ENCODE data around the gene CHRNA5. TPM values are rescaled to one million over a fixed set of nuclear protein-coding genes. Genes with fewer than 3 reads are reported as not detected.

Gene CHRNA5
- total and polyA plus RNA-seq, 9 of the 15 experiments (the other 6 are each of a cell fraction or from before 2014, with no cell fraction given) = 2.8 to 16.1 (median 11.4) TPM

GRCh38 chr15:78567531-78567930 is 2.2 kb downstream of the CHRNA5 start (continued):
- TF ChIP-seq ZNF407 (IDR thresholded peaks at IDR 0.05; ENCODE audit: low read depth) = no peak

- H3K9me1 ChIP-seq (ENCODE audit: control insufficient read depth, insufficient read depth, low read length) = no peaks in the 10 kb centered on the region
- DNase-seq (ENCODE audit: extremely low read depth in 1 of 4, low spot score in 3 of 4) = no peak
- TF ChIP-seq CTCF (IDR thresholded peaks at IDR 0.05 in 2 of 3, conservative IDR thresholded peaks at IDR 0.05 in 1 of 3; ENCODE audit: insufficient read depth in 2 of 3, low read depth in 1 of 3, low read length in 3 of 3) = peak in 1 of 3 experiments; percentile 17; a peak in 2 of 6 replicates
- TF ChIP-seq PHF20 (IDR thresholded peaks at IDR 0.05; ENCODE audit: partially characterized antibody) = no peak
- peak in 1 of 2 experiments; percentile 12; a peak in 1 of 4 replicates for TF ChIP-seq RAD21 (CRISPR knock-in tag; conservative IDR thresholded peaks at IDR 0.05 in 1 of 2, IDR thresholded peaks at IDR 0.05 in 1 of 2)
- TF ChIP-seq USF1 (CRISPR knock-in tag; IDR thresholded peaks at IDR 0.05) = no peak
- H3K4me3 ChIP-seq = no peak overlapping the region
- no peaks in the 10 kb centered on the region for H3K36me3 ChIP-seq (ENCODE audit: control insufficient read depth, insufficient read depth, low read length)
- H2AFZ ChIP-seq (ENCODE audit: low read depth, low read length) = no peak overlapping the region
- peaks cover 8 to 9% of the 10 kb centered on the region in 2 experiments; a peak in 4 of 5 replicates for H3K4me1 ChIP-seq (replicated peaks in 1 of 2; ENCODE audit: control insufficient read depth in 2 of 2, insufficient read depth in 2 of 2, low read length in 2 of 2)
- H3K9ac ChIP-seq (ENCODE audit: insufficient read depth in 1 of 2, low read depth in 2 of 2, low read length in 2 of 2) = no peak overlapping the region
- H4K20me1 ChIP-seq (replicated peaks; ENCODE audit: control insufficient read depth, insufficient read depth, low read length) = no peaks in the 10 kb centered on the region; the same call in 1 of the 2 replicates
- H3K4me2 ChIP-seq (ENCODE audit: insufficient read depth, low read length) = no peak overlapping the region
- H3K27ac ChIP-seq (ENCODE audit: extremely low read depth, low read depth, low read length) = no peak overlapping the region
- intact Hi-C loops (cut with micrococcal nuclease) = no loop called here
- no TSS peak for BruUV-seq (replicated peaks)
- ATAC-seq = no peak
- ChIA-PET CTCF (ENCODE audit: low intra/inter-chr PET ratio) (no interaction called here), POLR2A (interaction anchor here (1.2 kb wide), 1 partner anchor 21 kb away, joined by 4 read pairs; no protein-coding TSS in a partner anchor)
- no peaks in the 10 kb centered on the region for H3K9me3 ChIP-seq (replicated peaks; ENCODE audit: control insufficient read depth, insufficient read depth, low read depth, low read length)
- in situ Hi-C loops (cut with MboI) = no loop called here
- H3K27me3 ChIP-seq (ENCODE audit: control insufficient read depth in 2 of 2, insufficient read depth in 2 of 2, low read length in 2 of 2) = no peaks in the 10 kb centered on the region
- WGBS (ENCODE audit: insufficient coverage, low coverage, missing lambda C conversion rate) = 69% methylated on average over 2 of the region's 2 CpGs
- FAIRE-seq = no peak
- H3K79me2 ChIP-seq (ENCODE audit: control insufficient read depth, insufficient read depth, low read length) = peaks cover 4% of the 10 kb centered on the region; the same call in 2 of the 3 replicates
Observed at GRCh38 chr15:78570710-78571109, 5.4 kb downstream of the CHRNA5 start.

All from K562 (cell line).